Vagina (tissue), 2 donors: ENCODE results near the gene C3.

Experiments
- POLR2A ChIP-seq, 2 donors: fragments of 450-650 bp; IDR thresholded peaks; one replicate each; pipeline ENCODE4 v1.6.1; 2017; ENCODE audit warnings: antibody characterized with exemption in 2 of 2, mild to moderate bottlenecking in 2 of 2, moderate library complexity in 2 of 2
- POLR2AphosphoS5 ChIP-seq, 2 donors: sonication (generic); formaldehyde crosslinking; IDR thresholded peaks; one replicate each; pipeline ENCODE4 v1.9.0; 2017; ENCODE audit warnings: antibody characterized with exemption in 2 of 2, mild to moderate bottlenecking in 2 of 2, low read depth in 1 of 2; ENCODE audit not compliant: insufficient read depth in 1 of 2
- TF ChIP-seq, protein P1 (sequence below), 3 experiments: fragments of 450-650 bp in 2 of 3; fragments of 200-600 bp in 1 of 3; sonication (generic) in 1 of 3; IDR thresholded peaks; one replicate each; pipeline ENCODE4 v1.5.1; 2017 to 2019; ENCODE audit warnings: antibody characterized with exemption in 3 of 3, mild to moderate bottlenecking in 2 of 3, moderate library complexity in 2 of 3

DNA sequence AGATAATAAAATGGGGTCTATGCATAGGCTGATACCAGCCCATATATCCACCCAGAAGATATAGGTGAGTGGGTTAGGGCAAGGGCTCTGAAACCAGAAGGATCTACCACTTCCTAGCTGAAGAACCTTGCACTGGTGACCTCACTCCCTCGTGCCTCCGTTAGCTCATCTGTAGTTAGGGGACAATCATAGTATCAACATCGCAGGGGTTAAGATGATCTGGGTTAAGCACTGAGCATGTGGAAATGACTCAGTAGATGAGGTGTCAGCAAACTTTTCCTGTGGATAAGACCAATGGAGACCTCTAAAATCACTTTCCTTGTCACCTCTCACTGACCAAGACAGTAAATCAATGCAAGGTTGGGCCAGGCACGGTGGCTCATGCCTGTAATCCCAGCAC is 81.0 kb downstream of the C3 start:
- TF ChIP-seq, protein P1, sequence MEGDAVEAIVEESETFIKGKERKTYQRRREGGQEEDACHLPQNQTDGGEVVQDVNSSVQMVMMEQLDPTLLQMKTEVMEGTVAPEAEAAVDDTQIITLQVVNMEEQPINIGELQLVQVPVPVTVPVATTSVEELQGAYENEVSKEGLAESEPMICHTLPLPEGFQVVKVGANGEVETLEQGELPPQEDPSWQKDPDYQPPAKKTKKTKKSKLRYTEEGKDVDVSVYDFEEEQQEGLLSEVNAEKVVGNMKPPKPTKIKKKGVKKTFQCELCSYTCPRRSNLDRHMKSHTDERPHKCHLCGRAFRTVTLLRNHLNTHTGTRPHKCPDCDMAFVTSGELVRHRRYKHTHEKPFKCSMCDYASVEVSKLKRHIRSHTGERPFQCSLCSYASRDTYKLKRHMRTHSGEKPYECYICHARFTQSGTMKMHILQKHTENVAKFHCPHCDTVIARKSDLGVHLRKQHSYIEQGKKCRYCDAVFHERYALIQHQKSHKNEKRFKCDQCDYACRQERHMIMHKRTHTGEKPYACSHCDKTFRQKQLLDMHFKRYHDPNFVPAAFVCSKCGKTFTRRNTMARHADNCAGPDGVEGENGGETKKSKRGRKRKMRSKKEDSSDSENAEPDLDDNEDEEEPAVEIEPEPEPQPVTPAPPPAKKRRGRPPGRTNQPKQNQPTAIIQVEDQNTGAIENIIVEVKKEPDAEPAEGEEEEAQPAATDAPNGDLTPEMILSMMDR (IDR thresholded peaks at IDR 0.05): no peak
- TF ChIP-seq POLR2AphosphoS5 (IDR thresholded peaks at IDR 0.05; ENCODE audit: insufficient read depth in 1 of 2, low read depth in 1 of 2) (no peak), POLR2A (IDR thresholded peaks at IDR 0.05) (no peak)
